OCI-LY7 (cell line): ENCODE results near the gene TSNAX.

ENCODE experiments used
- EZH2phosphoT487 ChIP-seq: fragments of 200-600 bp; sonication (generic); IDR thresholded peaks from 2 replicates; pipeline ENCODE4 v1.6.1; 2018; ENCODE audit warnings: low read depth, borderline replicate concordance, mild to moderate bottlenecking, mixed run types, antibody characterized with exemption, low read length, moderate library complexity, mixed read lengths
- TF ChIP-seq, protein P1 (sequence below): fragments of 200-600 bp; sonication (generic); conservative IDR thresholded peaks from 2 replicates; pipeline ENCODE4 v1.5.1; 2014; ENCODE audit warnings: mild to moderate bottlenecking, antibody characterized with exemption, low read length, moderate library complexity, mixed read lengths

DNA sequence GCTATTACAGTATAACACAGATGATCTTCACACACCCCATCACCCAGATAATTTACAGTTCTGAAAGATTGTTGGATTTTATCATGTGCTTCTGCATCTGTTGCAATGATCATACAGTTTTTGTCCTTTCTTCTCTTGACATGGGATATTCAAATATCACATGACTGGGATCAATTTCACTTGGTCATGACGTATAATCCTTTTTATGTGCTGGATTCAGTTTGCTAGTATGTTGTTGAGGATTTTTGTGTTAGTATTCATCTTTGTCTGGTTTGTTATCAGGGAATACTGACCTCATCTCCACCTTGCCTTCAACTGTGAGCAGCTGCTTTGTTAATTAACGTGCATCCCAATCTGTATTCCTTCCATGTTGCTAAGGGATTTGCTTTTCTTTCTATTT is 53.4 kb downstream of the TSNAX start:
- TF ChIP-seq EZH2phosphoT487 = no peak
- TF ChIP-seq, protein P1, sequence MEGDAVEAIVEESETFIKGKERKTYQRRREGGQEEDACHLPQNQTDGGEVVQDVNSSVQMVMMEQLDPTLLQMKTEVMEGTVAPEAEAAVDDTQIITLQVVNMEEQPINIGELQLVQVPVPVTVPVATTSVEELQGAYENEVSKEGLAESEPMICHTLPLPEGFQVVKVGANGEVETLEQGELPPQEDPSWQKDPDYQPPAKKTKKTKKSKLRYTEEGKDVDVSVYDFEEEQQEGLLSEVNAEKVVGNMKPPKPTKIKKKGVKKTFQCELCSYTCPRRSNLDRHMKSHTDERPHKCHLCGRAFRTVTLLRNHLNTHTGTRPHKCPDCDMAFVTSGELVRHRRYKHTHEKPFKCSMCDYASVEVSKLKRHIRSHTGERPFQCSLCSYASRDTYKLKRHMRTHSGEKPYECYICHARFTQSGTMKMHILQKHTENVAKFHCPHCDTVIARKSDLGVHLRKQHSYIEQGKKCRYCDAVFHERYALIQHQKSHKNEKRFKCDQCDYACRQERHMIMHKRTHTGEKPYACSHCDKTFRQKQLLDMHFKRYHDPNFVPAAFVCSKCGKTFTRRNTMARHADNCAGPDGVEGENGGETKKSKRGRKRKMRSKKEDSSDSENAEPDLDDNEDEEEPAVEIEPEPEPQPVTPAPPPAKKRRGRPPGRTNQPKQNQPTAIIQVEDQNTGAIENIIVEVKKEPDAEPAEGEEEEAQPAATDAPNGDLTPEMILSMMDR = no peak
